Mammary epithelial cell (primary cell): Measurements from ENCODE around the gene EPN3.

Experiments used
- CTCF ChIP-seq, 2 donors: IDR thresholded peaks in 1 of 2; conservative IDR thresholded peaks in 1 of 2; 2 replicates each; pipeline ENCODE4 v1.5.1; 2011 to 2012; ENCODE audit warnings: inconsistent platforms in 2 of 2, low read length in 2 of 2, mild to moderate bottlenecking in 2 of 2, control low read depth in 1 of 2, low read depth in 1 of 2; ENCODE audit not compliant: insufficient read depth in 1 of 2; ENCODE audit errors: extremely low read depth in 1 of 2
- EZH2 ChIP-seq: IDR thresholded peaks from 2 replicates; pipeline ENCODE4 v1.6.1; 2012; ENCODE audit warnings: low read length, inconsistent platforms, borderline replicate concordance

DNA sequence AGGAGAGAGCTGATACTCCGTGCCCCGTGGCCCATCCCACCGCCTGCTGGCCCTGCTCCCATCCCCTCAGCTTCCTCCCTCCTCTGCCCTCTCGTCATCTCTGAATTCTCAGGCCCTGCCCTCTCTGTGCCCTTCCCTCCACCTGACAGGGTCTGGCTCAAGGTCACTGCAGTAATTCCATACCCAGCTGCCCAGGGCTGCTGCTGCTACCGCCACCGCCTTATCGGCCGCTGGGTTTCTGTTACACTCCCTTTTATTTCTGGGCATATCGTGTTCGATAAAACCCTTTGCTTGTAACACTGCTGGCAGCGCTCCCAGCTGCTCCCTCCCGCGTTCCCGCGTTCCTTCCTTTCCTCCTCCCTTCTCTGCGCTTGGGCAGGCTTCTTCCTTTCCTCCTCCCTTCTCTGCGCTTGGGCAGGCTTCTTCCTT is 1.2 kb downstream of the EPN3 start:
- TF ChIP-seq CTCF (conservative IDR thresholded peaks at IDR 0.05 in 1 of 2, IDR thresholded peaks at IDR 0.05 in 1 of 2; ENCODE audit: extremely low read depth in 1 of 2, insufficient read depth in 1 of 2, low read depth in 1 of 2, low read length in 2 of 2) = no peak
- no peak for TF ChIP-seq EZH2
